NCI-H2227 (cell line): ENCODE measurements around the gene SERHL2.
"Not testable (repeated sequence)": the region's sequence is repeated elsewhere in the genome, so short reads cannot be mapped to it uniquely, and the experiment has no call there.

Experiments used
- DNase-seq: peaks from one replicate; lab custom pipeline; 2025; ENCODE audit not compliant: unreplicated experiment; lab: John Stamatoyannopoulos, UW

SERHL2 gene

GRCh38 chr22:42571068-42571467 lies 17.3 kb downstream of the SERHL2 start:
- DNase-seq: not testable (repeated sequence)

DNA sequence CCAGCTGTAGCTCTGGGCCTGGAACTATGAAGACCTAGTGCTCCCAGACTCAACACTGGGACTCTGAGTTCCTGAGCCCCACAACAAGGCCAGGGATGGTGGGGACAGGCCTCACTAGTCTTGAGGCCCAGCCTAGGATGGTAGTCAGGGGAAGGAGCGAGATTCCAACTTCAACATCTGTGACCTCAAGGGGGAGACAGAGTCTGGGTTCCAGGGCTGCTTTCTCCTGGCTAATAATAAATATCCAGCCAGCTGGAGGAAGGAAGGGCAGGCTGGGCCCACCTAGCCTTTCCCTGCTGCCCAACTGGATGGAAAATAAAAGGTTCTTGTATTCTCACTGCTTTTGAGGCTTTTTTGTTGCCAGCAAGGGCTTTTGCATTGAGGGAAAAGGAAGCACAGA lies 20.3 kb downstream of the SERHL2 start:
- not testable (repeated sequence) for DNase-seq

DNA sequence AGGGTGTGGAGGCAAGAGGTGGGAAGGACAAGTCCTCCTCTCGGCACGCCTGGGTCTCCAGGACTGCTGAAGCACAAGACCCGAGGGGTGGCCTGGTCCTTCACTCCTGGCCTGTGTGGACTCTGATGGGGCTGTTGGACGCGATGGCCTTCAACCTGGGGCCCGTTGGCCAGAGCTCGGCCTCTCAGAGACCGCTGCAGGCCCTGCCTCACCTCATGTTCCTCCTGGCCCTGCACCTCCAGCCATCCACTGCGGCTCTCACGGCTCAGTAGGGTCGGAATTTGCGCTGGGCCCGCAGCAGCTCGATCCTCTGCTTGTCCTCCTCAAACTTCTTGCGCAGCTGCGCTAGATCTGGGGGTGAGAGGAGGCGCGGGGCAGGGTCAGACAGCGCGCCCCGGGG lies 20.7 kb downstream of the SERHL2 start:
- DNase-seq: not testable (repeated sequence)

DNA sequence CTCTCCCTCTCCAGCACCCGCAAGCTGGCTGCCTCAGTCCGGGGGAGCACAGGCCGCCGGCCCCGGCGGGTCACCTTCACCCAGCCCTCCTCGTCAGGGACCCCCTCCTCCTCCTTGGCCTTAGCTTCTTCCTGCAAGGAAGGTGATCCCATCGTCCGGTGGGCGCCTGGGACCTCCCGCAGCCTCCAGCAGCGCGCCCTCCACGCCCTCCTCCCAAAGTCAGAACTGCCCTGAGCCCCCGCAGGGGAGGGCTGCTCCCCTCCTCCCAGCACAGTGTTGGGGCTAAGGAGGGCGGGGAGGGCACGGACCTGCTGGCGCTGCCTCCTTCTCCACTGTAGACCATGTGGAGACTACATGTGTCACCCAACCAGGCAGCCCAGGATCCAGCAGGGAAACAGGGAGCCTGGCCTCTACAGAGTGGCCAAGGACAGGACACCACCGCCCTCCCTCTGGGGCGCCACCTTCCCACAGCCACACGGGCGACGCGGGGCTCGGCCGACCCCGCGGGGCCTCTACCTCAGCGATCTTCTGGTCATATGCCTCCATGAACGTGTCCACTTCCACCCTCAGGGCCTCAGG lies 22.3 kb downstream of the SERHL2 start:
- not testable (repeated sequence) for DNase-seq

DNA sequence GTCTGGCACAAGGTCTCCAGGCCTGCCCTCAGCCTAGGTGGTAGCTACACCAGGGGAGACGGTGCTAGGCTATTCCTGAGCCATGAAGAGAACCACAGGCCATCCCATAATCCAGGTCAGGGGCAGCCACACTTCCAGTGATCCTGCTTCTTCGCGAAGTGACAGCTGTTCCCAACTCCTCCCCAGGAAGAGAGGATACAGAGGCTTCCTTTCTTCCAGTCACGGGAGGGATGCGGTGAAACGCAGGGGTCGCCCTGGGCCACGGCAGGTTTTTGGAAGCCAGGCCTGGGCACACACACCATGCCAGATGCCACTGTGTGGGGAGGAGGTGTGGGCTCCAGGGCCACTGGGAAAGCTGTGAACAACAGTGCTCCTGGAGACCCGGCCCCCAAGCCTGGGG lies 23.4 kb downstream of the SERHL2 start:
- DNase-seq: not testable (repeated sequence)

- no peak for DNase-seq
Observed at GRCh38 chr22:42577623-42578240, 24.0 kb downstream of the SERHL2 start.

DNA sequence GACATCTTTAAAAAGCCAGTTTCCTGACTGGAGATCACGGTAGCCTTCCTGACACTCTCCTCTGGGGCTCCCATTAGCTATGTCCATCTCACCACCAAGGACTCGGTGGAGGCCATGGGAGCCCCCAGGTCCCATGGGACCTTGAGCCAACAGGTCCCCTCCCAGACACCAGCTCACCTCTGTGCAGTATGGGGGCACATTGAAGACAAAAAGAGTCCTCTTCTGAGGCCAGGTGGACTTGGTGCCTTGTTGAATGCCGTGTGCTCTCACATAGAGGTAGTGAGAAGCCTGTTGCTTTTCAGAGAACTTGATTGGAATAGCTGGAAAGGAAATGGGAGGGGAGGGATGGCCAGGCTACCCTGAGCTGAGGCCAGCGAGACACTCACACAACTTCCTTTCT lies 26.3 kb downstream of the SERHL2 start:
- DNase-seq: not testable (repeated sequence)

GRCh38 chr22:42581194-42581761 lies 27.5 kb downstream of the SERHL2 start:
- DNase-seq: not testable (repeated sequence)

DNA sequence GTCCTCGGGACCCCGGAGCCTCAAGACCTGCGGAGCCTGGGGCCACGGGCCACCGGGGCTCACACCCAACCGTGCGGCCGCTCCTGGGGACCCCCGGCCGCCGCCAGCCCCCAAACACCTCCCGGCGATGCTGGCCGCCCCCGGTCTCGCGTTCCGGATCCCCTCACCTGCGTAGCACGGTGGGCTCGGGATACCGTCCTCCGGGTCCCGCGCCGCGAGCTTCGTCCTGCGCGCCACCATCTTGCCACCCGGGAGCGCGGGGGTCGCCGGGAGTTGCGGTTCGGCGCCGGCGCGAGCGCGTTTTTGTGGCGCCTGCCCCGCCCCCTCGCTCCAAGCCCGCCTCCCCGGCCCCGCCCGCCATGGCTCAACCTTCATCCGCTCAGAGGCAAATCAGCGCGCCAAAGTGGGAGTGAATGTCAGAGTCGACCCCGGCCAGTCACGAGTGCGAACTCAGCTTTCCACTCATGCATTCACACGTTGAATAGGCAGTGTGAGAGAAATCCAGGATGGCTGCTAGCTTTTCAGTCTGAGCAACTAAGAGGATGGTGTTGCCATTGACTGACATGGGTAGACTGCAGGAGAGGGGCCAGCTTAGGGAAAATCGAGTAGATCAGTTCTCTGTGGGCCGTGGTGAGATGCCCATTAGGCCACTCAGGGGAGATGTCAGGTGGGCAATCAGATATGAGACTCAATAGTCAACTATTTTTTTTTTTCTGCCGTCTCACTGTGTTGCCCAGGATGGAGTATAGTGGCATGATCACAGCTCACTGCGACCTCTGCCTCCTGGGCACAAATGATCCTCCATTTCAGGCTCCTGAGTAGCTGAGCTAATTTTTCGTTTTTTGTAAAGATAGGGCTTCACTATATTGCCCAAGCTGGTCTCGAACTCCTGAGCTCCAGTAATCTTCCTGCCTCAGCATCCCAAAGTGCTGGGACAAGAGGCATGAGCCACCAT lies 28.3 kb downstream of the SERHL2 start:
- peak; percentile 81 for DNase-seq

DNA sequence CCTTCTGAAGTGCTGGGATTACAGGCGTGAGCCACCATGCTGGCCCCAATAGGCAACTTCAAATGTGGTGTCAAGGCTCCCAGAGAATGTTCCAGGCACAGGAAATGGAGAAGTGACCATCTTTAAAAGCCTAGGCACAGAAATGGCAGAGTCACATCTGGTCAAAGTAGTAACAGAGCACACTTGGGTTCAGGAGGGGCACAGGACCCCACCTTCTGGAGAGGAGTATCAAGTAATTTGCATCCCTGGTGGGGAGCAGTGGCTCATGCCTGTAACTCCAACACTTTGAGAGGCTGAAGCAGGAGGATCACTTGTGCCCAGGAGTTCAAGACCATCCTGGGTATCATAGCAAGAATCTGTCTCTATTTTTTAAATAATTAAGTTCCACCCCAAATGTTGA lies 29.2 kb downstream of the SERHL2 start:
- no peak for DNase-seq

- DNase-seq: no peak
Observed at GRCh38 chr22:42584364-42584940, 30.7 kb downstream of the SERHL2 start.

DNA sequence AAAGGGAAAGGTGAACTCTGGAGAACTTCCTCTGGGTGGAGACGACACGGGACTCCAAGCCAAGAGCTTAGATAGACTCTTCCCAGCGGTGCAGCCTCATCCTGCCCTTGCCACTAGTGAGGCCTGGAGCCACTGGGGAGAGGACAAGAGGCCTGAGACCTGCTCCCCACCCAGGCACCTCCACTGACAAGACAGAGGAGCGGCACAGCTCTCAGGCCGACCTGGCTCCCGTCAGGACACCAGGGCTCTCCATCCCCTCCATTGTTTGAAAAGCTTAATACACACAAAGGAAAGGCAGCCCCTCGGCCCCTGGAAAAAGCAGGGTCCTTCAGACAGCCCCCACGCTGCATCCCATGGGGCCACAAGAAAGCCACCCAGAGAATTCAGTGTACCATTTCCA lies 31.3 kb downstream of the SERHL2 start:
- no peak for DNase-seq

GRCh38 chr22:42586381-42586780 lies 32.6 kb downstream of the SERHL2 start:
- DNase-seq: no peak

DNA sequence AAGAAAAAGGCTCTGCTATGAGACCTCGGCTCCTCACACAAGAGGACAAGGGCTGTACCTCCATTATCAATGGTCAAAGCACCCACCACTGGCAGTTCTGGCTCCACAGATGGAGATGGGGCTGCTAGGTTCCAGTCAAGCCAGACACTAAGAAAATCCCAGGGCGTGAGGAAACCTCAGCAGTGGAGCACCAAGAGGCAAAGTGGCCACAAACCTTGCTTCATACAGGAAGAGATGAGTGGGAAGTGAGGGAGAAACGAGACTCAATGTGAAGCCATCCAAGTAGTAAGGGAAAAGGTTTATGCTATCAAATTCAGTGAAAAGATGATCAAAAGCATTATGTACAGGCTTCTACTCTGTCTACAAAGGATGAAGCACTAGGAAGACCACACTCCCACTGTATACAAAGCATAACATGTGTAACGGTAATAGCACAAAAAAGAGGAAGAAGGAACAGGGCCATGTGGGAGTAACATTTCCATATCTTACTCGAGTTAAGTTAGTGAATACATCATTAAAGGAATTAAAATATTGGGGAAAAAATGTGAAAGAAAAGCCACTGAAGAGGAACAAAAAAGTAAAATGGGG lies 33.9 kb downstream of the SERHL2 start:
- DNase-seq: no peak

DNA sequence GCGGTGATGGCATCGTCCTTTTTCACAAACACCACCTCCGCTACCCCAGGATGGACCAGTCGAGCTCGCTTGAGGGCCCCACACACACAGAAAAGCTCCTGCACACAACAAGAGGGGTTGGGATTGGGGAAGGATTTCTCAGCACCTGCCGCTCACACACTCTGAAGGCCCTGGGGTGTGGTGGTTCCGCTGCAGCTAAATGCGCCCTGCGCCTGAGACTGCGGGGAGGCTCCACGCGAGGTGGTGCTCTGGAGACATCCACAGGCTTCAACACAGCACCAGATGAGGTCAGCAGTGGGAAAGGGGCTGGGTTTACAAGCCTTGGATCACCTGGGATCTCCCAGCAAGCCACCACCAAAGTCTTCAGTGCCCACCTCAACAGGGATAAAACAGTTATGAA lies 38.2 kb downstream of the SERHL2 start:
- no peak for DNase-seq

DNA sequence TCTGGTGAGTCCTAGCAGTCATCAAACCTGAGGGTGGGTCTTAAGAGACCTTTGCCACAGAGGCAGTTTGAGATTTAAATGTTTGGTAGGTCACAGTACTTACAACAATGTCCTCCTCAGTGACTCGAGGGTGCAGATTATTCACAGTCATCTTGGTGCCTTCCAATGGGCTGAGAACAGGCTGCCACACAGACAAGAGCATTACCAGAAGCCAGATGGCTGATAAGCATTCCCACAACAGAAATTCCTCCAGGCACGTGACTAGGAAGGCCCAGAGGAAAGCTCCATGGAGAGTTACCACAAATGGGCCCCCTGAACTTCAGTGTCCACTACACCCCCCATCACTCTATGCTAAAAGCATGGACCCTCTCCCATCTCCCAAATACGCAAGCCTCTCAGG lies 41.7 kb downstream of the SERHL2 start:
- DNase-seq: no peak

DNA sequence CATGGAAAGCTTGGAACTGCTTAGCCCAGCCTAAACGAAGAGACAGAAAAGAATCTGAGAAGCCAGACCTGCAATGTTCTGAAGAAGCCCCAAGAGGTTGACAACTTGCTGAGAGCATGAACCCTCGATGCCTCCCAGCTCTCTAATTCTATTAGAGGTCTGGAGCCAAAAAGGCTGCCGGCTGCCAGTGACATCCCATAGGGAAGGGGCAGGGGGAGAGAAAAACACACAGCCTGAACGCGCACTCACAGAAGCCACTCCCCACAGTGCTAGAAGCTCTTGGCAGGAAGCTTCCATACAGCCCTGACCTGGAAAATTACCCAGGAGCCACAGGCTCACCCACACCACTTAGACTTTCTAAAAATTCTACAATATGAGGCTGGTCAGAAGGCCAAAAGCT lies 42.6 kb downstream of the SERHL2 start:
- peak; percentile 25 for DNase-seq

- DNase-seq: no peak
Observed at GRCh38 chr22:42596863-42597530, 43.2 kb downstream of the SERHL2 start.

DNA sequence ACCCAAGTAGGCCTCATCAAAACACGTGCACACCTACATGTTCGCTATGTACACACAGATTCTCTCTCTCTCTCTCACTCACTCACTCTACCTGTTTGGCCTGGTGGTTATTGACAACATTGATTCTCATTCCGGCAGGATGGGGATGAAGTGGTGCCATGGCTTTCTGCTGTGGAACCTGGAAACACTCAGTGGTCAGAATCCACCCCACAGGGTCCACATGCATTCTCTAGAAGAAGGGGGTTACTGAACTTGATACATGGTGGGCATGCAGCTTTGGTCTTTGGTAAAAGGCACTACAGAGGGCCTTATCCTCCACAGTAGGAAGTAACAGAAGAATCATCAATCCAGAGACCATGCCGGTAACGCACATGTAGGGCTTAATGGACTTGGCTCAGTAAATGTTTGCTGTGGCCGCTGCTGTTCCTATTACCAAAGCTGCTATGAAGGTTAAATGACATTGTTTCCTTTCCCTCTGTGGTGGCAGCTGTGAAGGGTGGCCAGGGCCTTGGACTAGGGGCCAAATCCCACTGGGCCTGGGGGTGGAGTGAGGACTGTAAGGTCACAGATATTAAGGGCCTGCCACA lies 48.2 kb downstream of the SERHL2 start:
- DNase-seq: no peak

- DNase-seq: no peak
Observed at GRCh38 chr22:42602470-42602869, 48.7 kb downstream of the SERHL2 start.
